ENCODE results near the gene HPCAL1. TPM values are rescaled to one million over a fixed set of nuclear protein-coding genes. Genes with fewer than 3 reads are reported as not detected.

HPCAL1 gene
- total and polyA plus RNA-seq, 2 donors (not counting 3 experiments of a cell fraction or from before 2014, with no cell fraction given) = 56.5 to 77.4 TPM

DNA sequence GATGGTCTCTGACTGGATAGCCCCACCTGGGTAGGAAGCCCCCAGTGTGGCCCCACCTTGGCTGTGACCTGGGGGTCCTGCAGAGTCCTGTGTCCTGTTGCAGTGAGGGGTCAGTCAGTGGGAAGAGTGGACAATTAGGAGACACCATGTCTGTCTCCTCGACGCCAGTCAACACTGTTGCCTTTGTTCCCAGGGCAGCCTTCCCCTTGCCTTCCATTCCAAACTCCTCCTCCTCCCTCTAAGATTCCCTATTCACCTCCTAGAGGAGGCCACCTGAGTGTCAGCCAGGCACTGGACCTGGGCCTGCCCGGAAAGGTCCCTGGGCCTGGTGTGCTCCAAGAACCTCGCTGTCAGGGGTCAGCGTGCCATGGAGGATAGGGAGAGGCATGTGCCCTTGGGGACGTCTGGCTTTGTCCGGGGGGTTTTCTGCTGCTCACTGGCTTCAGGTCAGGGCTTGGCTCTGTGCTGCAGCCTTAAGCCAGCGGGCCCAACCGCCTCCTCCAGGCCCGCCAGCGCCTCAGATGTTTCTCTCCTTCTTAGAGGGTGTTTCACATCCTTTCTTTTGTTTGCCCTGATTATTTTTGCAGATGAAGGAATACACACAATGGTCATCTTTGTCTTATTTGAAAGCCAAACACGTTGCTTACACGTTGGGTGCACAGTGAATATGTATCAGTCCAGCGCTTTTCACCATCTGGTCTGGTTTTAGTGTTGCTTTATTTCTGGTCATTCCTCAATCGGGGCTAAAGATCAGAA is 68.9 kb downstream of the HPCAL1 start:
- CTCF ChIA-PET = no interaction called here
- no TSS peak for BruUV-seq (replicated peaks)
- Histone ChIP-seq H3K9me1 (replicated peaks; ENCODE audit: control insufficient read depth, extremely low read depth, insufficient read depth, low read length) (no peaks in the 10 kb centered on the region), H3K9me3 (replicated peaks; ENCODE audit: control insufficient read depth, insufficient read depth, low read length) (no peaks in the 10 kb centered on the region), H3K27ac (ENCODE audit: insufficient read depth, low read depth, low read length) (no peak overlapping the region), H3K4me2 (ENCODE audit: insufficient read depth, low read length) (no peak overlapping the region), H3K79me2 (ENCODE audit: control insufficient read depth, insufficient read depth, low read length) (peaks cover 32% of the 10 kb centered on the region), H3K4me3 (replicated peaks in 1 of 3; ENCODE audit: insufficient read depth in 1 of 3, low read depth in 1 of 3, low read length in 3 of 3) (no peak overlapping the region), H4K20me1 (replicated peaks; ENCODE audit: control insufficient read depth, extremely low read depth, insufficient read depth, low read length) (no peaks in the 10 kb centered on the region), H3K27me3 (ENCODE audit: control insufficient read depth in 2 of 2, insufficient read depth in 2 of 2, low read length in 2 of 2) (no peaks in the 10 kb centered on the region), H3K9ac (replicated peaks; ENCODE audit: extremely low read depth, insufficient read depth, low read length) (no peak overlapping the region), H2AFZ (ENCODE audit: low read depth, low read length) (no peak overlapping the region), H3K36me3 (ENCODE audit: control insufficient read depth in 2 of 2, extremely low read depth in 1 of 2, insufficient read depth in 2 of 2, low read length in 2 of 2) (no peaks in the 10 kb centered on the region), H3K4me1 (ENCODE audit: control insufficient read depth, extremely low read depth, insufficient read depth, low read length) (no peaks in the 10 kb centered on the region)
- dilution Hi-C loops (cut with MboI; ENCODE audit: extremely low pct_ligation_motif_present, low sequenced_read_pairs) (no loop called here), intact Hi-C loops (cut with micrococcal nuclease) (no loop called here)
- FAIRE-seq = no peak
- POLR2A ChIA-PET = no interaction called here
- TF ChIP-seq GATA2 (IDR thresholded peaks at IDR 0.05; ENCODE audit: insufficient read depth, insufficient read length, low read depth, low read length) (no peak), POLR2AphosphoS5 (IDR thresholded peaks at IDR 0.05; ENCODE audit: insufficient read depth, low read depth, low read length) (no peak), POLR2A (IDR thresholded peaks at IDR 0.05; ENCODE audit: low read depth, low read length) (no peak), FOS (IDR thresholded peaks at IDR 0.05; ENCODE audit: borderline replicate concordance, insufficient read depth, low read length) (no peak)
- no peak for DNase-seq (ENCODE audit: low read depth, low spot score)

DNA sequence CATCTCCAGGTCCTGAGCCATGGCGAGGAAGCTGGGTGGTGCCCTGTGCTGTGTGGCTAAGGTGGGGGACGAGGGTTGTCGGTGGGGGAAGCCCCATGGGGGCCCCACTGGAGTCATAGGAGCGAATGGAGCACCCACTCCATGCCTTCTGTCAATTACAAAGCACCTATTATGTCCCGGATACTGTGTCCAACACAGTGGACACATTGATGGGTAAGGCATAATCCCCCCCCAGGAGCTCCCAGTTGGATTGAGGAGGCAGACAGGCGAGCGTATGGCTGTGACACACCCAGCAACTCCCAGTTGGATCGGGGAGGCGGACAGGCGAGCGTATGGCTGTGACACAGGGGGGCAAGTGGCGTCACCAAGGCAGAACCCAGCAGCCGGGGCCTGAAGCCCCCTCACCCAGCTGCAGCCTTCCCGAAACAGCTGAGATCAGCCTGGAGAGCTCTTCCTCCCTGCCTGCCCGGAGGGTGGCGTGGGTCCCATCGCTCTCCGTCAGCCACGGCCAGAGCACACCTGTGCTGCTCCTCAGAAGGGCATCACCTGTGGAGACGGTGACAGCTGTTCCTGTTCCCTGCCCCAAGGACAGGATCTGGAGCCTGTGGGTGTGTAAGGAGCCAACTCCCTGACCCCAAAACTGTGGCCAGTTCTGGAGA is 69.6 kb downstream of the HPCAL1 start:
- Histone ChIP-seq H3K9me1 (replicated peaks; ENCODE audit: control insufficient read depth, extremely low read depth, insufficient read depth, low read length) (no peaks in the 10 kb centered on the region), H3K27ac (ENCODE audit: insufficient read depth, low read depth, low read length) (no peak overlapping the region), H3K4me3 (replicated peaks in 1 of 3; ENCODE audit: insufficient read depth in 1 of 3, low read depth in 1 of 3, low read length in 3 of 3) (no peak overlapping the region), H3K9ac (replicated peaks; ENCODE audit: extremely low read depth, insufficient read depth, low read length) (no peak overlapping the region), H3K4me1 (ENCODE audit: control insufficient read depth, extremely low read depth, insufficient read depth, low read length) (no peaks in the 10 kb centered on the region), H3K27me3 (ENCODE audit: control insufficient read depth in 2 of 2, insufficient read depth in 2 of 2, low read length in 2 of 2) (no peaks in the 10 kb centered on the region), H4K20me1 (replicated peaks; ENCODE audit: control insufficient read depth, extremely low read depth, insufficient read depth, low read length) (no peaks in the 10 kb centered on the region), H3K9me3 (replicated peaks; ENCODE audit: control insufficient read depth, insufficient read depth, low read length) (no peaks in the 10 kb centered on the region), H3K79me2 (ENCODE audit: control insufficient read depth, insufficient read depth, low read length) (peaks cover 33% of the 10 kb centered on the region), H2AFZ (ENCODE audit: low read depth, low read length) (no peak overlapping the region), H3K36me3 (ENCODE audit: control insufficient read depth in 2 of 2, extremely low read depth in 1 of 2, insufficient read depth in 2 of 2, low read length in 2 of 2) (no peaks in the 10 kb centered on the region), H3K4me2 (ENCODE audit: insufficient read depth, low read length) (no peak overlapping the region)
- POLR2A ChIA-PET = no interaction called here
- no peak for TF ChIP-seq JUN (IDR thresholded peaks at IDR 0.05; ENCODE audit: borderline replicate concordance, insufficient read depth, insufficient read length, low read depth)
- TF ChIP-seq EZH2 (IDR thresholded peaks at IDR 0.05; ENCODE audit: borderline replicate concordance, low read depth, low read length, severe bottlenecking) = no peak
- TF ChIP-seq MYC (IDR thresholded peaks at IDR 0.05; ENCODE audit: low read depth, low read length) = no peak
- no peak for TF ChIP-seq GATA2 (IDR thresholded peaks at IDR 0.05; ENCODE audit: insufficient read depth, insufficient read length, low read depth, low read length)
- TF ChIP-seq POLR2AphosphoS5 (IDR thresholded peaks at IDR 0.05; ENCODE audit: insufficient read depth, low read depth, low read length) = no peak
- no peak for TF ChIP-seq POLR2A (IDR thresholded peaks at IDR 0.05; ENCODE audit: low read depth, low read length)
- TF ChIP-seq, protein P1, sequence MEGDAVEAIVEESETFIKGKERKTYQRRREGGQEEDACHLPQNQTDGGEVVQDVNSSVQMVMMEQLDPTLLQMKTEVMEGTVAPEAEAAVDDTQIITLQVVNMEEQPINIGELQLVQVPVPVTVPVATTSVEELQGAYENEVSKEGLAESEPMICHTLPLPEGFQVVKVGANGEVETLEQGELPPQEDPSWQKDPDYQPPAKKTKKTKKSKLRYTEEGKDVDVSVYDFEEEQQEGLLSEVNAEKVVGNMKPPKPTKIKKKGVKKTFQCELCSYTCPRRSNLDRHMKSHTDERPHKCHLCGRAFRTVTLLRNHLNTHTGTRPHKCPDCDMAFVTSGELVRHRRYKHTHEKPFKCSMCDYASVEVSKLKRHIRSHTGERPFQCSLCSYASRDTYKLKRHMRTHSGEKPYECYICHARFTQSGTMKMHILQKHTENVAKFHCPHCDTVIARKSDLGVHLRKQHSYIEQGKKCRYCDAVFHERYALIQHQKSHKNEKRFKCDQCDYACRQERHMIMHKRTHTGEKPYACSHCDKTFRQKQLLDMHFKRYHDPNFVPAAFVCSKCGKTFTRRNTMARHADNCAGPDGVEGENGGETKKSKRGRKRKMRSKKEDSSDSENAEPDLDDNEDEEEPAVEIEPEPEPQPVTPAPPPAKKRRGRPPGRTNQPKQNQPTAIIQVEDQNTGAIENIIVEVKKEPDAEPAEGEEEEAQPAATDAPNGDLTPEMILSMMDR (IDR thresholded peaks at IDR 0.05; ENCODE audit: extremely low read depth in 1 of 2, insufficient read depth in 1 of 2, low read depth in 1 of 2, low read length in 2 of 2) = no peak
- dilution Hi-C loops (cut with MboI; ENCODE audit: extremely low pct_ligation_motif_present, low sequenced_read_pairs) (no loop called here), intact Hi-C loops (cut with micrococcal nuclease) (no loop called here)
- no peak for FAIRE-seq
- BruUV-seq (replicated peaks) = no TSS peak
- DNase-seq (ENCODE audit: low read depth, low spot score) = no peak
- CTCF ChIA-PET = no interaction called here

All from endothelial cell of umbilical vein (primary cell).